Ovary (tissue), 3 donors: Measurements from ENCODE around the gene KCNQ5.

Experiments
- EP300 ChIP-seq: sonication (generic); formaldehyde crosslinking; IDR thresholded peaks from one replicate; pipeline ENCODE4 v1.6.1; 2017; ENCODE audit warnings: antibody characterized with exemption
- POLR2A ChIP-seq: fragments of 450-650 bp; IDR thresholded peaks from one replicate; pipeline ENCODE4 v1.6.1; 2017; ENCODE audit warnings: antibody characterized with exemption, mild to moderate bottlenecking, moderate library complexity
- TF ChIP-seq, protein P1 (sequence below), 3 donors: fragments of 450-650 bp in 2 of 3; fragments of 200-600 bp in 1 of 3; IDR thresholded peaks; one replicate each; pipeline versions ENCODE4 v1.5.1 to v1.8.0; 2016 to 2022; ENCODE audit warnings: antibody characterized with exemption in 3 of 3, mild to moderate bottlenecking in 1 of 3
- donor health status: DM: no; HTN: no; CAD: no.

DNA sequence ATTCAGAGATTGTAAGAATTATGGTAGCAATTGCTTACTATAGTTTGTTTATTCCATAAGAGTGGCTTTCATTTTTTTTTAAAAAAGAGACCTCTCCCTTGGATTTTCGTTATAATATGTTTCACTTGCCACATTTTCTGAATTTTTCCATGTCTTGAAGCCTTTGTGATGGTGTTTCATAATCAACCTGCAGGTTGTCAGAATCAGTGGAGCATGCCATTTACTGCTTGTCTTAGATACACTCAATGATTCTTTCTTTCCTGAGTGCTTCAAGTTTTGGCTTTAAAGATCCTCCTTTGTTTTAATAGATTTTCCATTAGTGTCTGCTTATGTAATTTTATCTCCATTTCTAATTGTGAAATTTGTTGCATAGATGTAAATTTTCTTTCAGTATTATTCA is 31.2 kb downstream of the KCNQ5 start:
- TF ChIP-seq, protein P1, sequence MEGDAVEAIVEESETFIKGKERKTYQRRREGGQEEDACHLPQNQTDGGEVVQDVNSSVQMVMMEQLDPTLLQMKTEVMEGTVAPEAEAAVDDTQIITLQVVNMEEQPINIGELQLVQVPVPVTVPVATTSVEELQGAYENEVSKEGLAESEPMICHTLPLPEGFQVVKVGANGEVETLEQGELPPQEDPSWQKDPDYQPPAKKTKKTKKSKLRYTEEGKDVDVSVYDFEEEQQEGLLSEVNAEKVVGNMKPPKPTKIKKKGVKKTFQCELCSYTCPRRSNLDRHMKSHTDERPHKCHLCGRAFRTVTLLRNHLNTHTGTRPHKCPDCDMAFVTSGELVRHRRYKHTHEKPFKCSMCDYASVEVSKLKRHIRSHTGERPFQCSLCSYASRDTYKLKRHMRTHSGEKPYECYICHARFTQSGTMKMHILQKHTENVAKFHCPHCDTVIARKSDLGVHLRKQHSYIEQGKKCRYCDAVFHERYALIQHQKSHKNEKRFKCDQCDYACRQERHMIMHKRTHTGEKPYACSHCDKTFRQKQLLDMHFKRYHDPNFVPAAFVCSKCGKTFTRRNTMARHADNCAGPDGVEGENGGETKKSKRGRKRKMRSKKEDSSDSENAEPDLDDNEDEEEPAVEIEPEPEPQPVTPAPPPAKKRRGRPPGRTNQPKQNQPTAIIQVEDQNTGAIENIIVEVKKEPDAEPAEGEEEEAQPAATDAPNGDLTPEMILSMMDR (IDR thresholded peaks at IDR 0.05), result no peak
- TF ChIP-seq EP300 (no peak), POLR2A (no peak)
